Trophoblast cell (in vitro differentiated cells and primary cell): ENCODE data around the gene SLC31A1.

ENCODE experiments used
- DNase-seq, 2 donors: peaks; one replicate each; pipeline ENCODE4 v3.0.0-alpha.2; 2016
- H2AFZ ChIP-seq: 2 replicates; pipeline ENCODE4 v1.6.1; 2013; ENCODE audit warnings: low read length, moderate library complexity, mild to moderate bottlenecking; ENCODE audit not compliant: insufficient read depth, poor library complexity
- H2AK5ac ChIP-seq: 2 replicates; pipeline ENCODE4 v1.6.1; 2013; ENCODE audit warnings: mild to moderate bottlenecking, low read length
- H2BK120ac ChIP-seq: 2 replicates; pipeline ENCODE4 v1.6.1; 2013; ENCODE audit warnings: low read length, mild to moderate bottlenecking, moderate library complexity; ENCODE audit not compliant: insufficient read depth, poor library complexity
- H2BK12ac ChIP-seq: 2 replicates; pipeline ENCODE4 v1.6.1; 2013; ENCODE audit warnings: mild to moderate bottlenecking, low read length, moderate library complexity
- H2BK5ac ChIP-seq: 2 replicates; pipeline ENCODE4 v1.6.1; 2013; ENCODE audit warnings: low read length, low read depth, moderate library complexity, mild to moderate bottlenecking; ENCODE audit not compliant: poor library complexity
- H3K14ac ChIP-seq: 2 replicates; pipeline ENCODE4 v1.6.1; 2013; ENCODE audit warnings: mild to moderate bottlenecking, low read length
- H3K18ac ChIP-seq: 2 replicates; pipeline ENCODE4 v1.6.1; 2013; ENCODE audit warnings: mild to moderate bottlenecking, low read length
- H3K23ac ChIP-seq: 2 replicates; pipeline ENCODE4 v1.6.1; 2013; ENCODE audit warnings: low read length
- H3K27ac ChIP-seq: 2 replicates; pipeline ENCODE4 v1.5.1; 2013; ENCODE audit warnings: low read depth, mild to moderate bottlenecking, inconsistent platforms, low read length, moderate library complexity
- H3K27me3 ChIP-seq: 2 replicates; pipeline ENCODE4 v1.6.1; 2013; ENCODE audit warnings: inconsistent platforms, mild to moderate bottlenecking, low read length, moderate library complexity; ENCODE audit not compliant: insufficient read depth
- H3K36me3 ChIP-seq, 2 experiments: 1 replicate in 1 of 2; 2 replicates in 1 of 2; pipeline ENCODE4 v1.6.1; 2013; ENCODE audit warnings: low read length in 2 of 2, mild to moderate bottlenecking in 2 of 2, moderate library complexity in 1 of 2; ENCODE audit not compliant: insufficient read depth in 2 of 2, control insufficient read depth in 1 of 2
- H3K4ac ChIP-seq: 2 replicates; pipeline ENCODE4 v1.6.1; 2013; ENCODE audit warnings: low read depth, mild to moderate bottlenecking, low read length, moderate library complexity
- H3K4me1 ChIP-seq, 2 experiments: 1 replicate in 1 of 2; 2 replicates in 1 of 2; pipeline ENCODE4 v1.6.1; 2013; ENCODE audit warnings: low read length in 2 of 2, mild to moderate bottlenecking in 2 of 2, moderate library complexity in 1 of 2; ENCODE audit not compliant: insufficient read depth in 2 of 2, control insufficient read depth in 1 of 2
- H3K4me2 ChIP-seq: 2 replicates; pipeline ENCODE4 v1.6.1; 2013; ENCODE audit warnings: inconsistent platforms, mild to moderate bottlenecking, low read length, moderate library complexity
- H3K4me3 ChIP-seq: 2 replicates; pipeline ENCODE4 v1.5.1; 2013; ENCODE audit warnings: mild to moderate bottlenecking, low read depth, low read length, inconsistent platforms
- H3K79me1 ChIP-seq: one replicate; pipeline ENCODE4 v1.6.1; 2013; ENCODE audit warnings: low read length
- H3K79me2 ChIP-seq: 2 replicates; pipeline ENCODE4 v1.6.1; 2013; ENCODE audit warnings: low read length, mild to moderate bottlenecking; ENCODE audit not compliant: control insufficient read depth, insufficient read depth, poor library complexity
- H3K9ac ChIP-seq: 2 replicates; pipeline ENCODE4 v1.6.1; 2013; ENCODE audit warnings: mild to moderate bottlenecking, low read length
- H3K9me3 ChIP-seq: 2 replicates; pipeline ENCODE4 v1.6.1; 2013; ENCODE audit warnings: low read depth, mild to moderate bottlenecking, control low read depth, inconsistent platforms, low read length; ENCODE audit not compliant: insufficient read depth
- H4K12ac ChIP-seq: 2 replicates; pipeline ENCODE4 v1.6.1; 2013; ENCODE audit warnings: low read depth, mild to moderate bottlenecking, low read length, moderate library complexity
- H4K8ac ChIP-seq: 2 replicates; pipeline ENCODE4 v1.6.1; 2013; ENCODE audit warnings: low read depth, mild to moderate bottlenecking, low read length, moderate library complexity
- H4K91ac ChIP-seq: one replicate; pipeline ENCODE4 v1.6.1; 2013; ENCODE audit warnings: low read depth, mild to moderate bottlenecking, low read length, moderate library complexity
- WGBS: extraction: QIAGEN DNeasy Blood & Tissue Kit; methylation state at CpG from one replicate; pipeline ENCODE4 v1.1.7; 2013; ENCODE audit warnings: missing lambda C conversion rate; ENCODE audit not compliant: insufficient read length, insufficient coverage; ENCODE audit errors: extremely low coverage; 5-methylcytosine and 5-hydroxymethylcytosine counted together

Gene SLC31A1

GRCh38 chr9:113309204-113309813, 88.0 kb downstream of the SLC31A1 start:
- no peak overlapping the region for H3K4me2 ChIP-seq
- no peaks in the 10 kb centered on the region for H3K36me3 ChIP-seq
- no peak overlapping the region for H3K9ac ChIP-seq
- H3K23ac ChIP-seq: no peak overlapping the region
- no peak overlapping the region for H2AFZ ChIP-seq
- H3K14ac ChIP-seq: no peak overlapping the region
- H4K8ac ChIP-seq: no peak overlapping the region
- H3K27ac ChIP-seq: no peak overlapping the region
- H3K4me3 ChIP-seq: no peak overlapping the region
- no peak overlapping the region for H2BK5ac ChIP-seq
- H2AK5ac ChIP-seq: no peak overlapping the region
- no peaks in the 10 kb centered on the region for H3K4me1 ChIP-seq
- H3K18ac ChIP-seq: no peak overlapping the region
- H2BK120ac ChIP-seq: no peak overlapping the region
- H3K9me3 ChIP-seq: no peaks in the 10 kb centered on the region
- H3K4ac ChIP-seq: no peak overlapping the region
- DNase-seq: peak in 1 of 2 donors; percentile 46
- no peaks in the 10 kb centered on the region for H3K79me2 ChIP-seq
- H4K12ac ChIP-seq: no peak overlapping the region
- WGBS: no CpG with 5 or more reads among the region's 2 CpGs
- no peaks in the 10 kb centered on the region for H3K27me3 ChIP-seq
- H3K79me1 ChIP-seq: no peaks in the 10 kb centered on the region
- H2BK12ac ChIP-seq: no peak overlapping the region
- no peak overlapping the region for H4K91ac ChIP-seq

DNA sequence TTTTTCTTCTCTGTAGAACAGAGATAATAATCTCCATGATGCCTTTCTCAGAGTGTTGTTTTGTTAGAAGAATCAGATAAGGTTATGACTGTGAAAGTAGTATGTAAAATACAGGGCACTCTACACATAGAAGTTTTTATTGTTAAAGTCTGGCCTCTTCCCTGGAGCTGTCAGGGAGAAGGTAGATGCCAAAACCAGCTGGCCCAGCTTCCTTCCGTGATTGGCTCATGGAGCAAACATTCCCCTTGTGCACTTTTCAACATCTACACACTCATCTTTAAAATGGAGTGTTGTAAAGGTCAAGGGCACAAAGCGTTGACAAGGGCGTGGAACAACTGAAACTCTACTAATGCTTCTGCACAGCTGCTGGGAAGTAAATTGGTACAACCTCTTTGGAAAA, 89.2 kb downstream of the SLC31A1 start:
- H2BK5ac ChIP-seq: no peak overlapping the region
- no peak overlapping the region for H3K4me3 ChIP-seq
- H2AK5ac ChIP-seq: no peak overlapping the region
- H3K4ac ChIP-seq: no peak overlapping the region
- H3K9me3 ChIP-seq: no peaks in the 10 kb centered on the region
- no peak overlapping the region for H2BK12ac ChIP-seq
- no peaks in the 10 kb centered on the region for H3K79me1 ChIP-seq
- no CpG with 5 or more reads among the region's 3 CpGs for WGBS
- H3K36me3 ChIP-seq: no peaks in the 10 kb centered on the region
- no peaks in the 10 kb centered on the region for H3K4me1 ChIP-seq
- H4K8ac ChIP-seq: no peak overlapping the region
- H4K91ac ChIP-seq: no peak overlapping the region
- H3K27me3 ChIP-seq: no peaks in the 10 kb centered on the region
- no peak overlapping the region for H3K23ac ChIP-seq
- H3K9ac ChIP-seq: no peak overlapping the region
- H3K18ac ChIP-seq: no peak overlapping the region
- no peaks in the 10 kb centered on the region for H3K79me2 ChIP-seq
- no peak overlapping the region for H3K4me2 ChIP-seq
- no peak overlapping the region for H4K12ac ChIP-seq
- H2AFZ ChIP-seq: no peak overlapping the region
- H2BK120ac ChIP-seq: no peak overlapping the region
- no peak overlapping the region for H3K27ac ChIP-seq
- H3K14ac ChIP-seq: no peak overlapping the region
- peak in 1 of 2 donors; percentile 55 for DNase-seq

GRCh38 chr9:113311961-113312360, 90.6 kb downstream of the SLC31A1 start:
- H3K18ac ChIP-seq: no peak overlapping the region
- H3K36me3 ChIP-seq: no peaks in the 10 kb centered on the region
- H3K4ac ChIP-seq: no peak overlapping the region
- H3K4me3 ChIP-seq: no peak overlapping the region
- H4K8ac ChIP-seq: no peak overlapping the region
- DNase-seq: no peak
- no peak overlapping the region for H2AK5ac ChIP-seq
- H4K12ac ChIP-seq: no peak overlapping the region
- no peak overlapping the region for H2BK12ac ChIP-seq
- no peaks in the 10 kb centered on the region for H3K27me3 ChIP-seq
- H3K79me2 ChIP-seq: no peaks in the 10 kb centered on the region
- no peak overlapping the region for H3K14ac ChIP-seq
- H2BK120ac ChIP-seq: no peak overlapping the region
- no peak overlapping the region for H3K4me2 ChIP-seq
- H4K91ac ChIP-seq: no peak overlapping the region
- no peak overlapping the region for H3K9ac ChIP-seq
- no peaks in the 10 kb centered on the region for H3K9me3 ChIP-seq
- H3K4me1 ChIP-seq: no peaks in the 10 kb centered on the region
- H3K27ac ChIP-seq: no peak overlapping the region
- H2AFZ ChIP-seq: no peak overlapping the region
- no peaks in the 10 kb centered on the region for H3K79me1 ChIP-seq
- H2BK5ac ChIP-seq: no peak overlapping the region
- no CpG with 5 or more reads among the region's 3 CpGs for WGBS
- no peak overlapping the region for H3K23ac ChIP-seq

GRCh38 chr9:113313261-113313660, 91.9 kb downstream of the SLC31A1 start:
- H3K79me2 ChIP-seq: no peaks in the 10 kb centered on the region
- no peaks in the 10 kb centered on the region for H3K27me3 ChIP-seq

More at GRCh38 chr9:113313261-113313660, 91.9 kb downstream of the SLC31A1 start:
- Histone ChIP-seq H3K4me2 (no peak overlapping the region), H4K91ac (no peak overlapping the region), H4K8ac (no peak overlapping the region), H2AK5ac (no peak overlapping the region), H4K12ac (no peak overlapping the region), H2BK12ac (no peak overlapping the region), H3K4me3 (no peak overlapping the region), H2BK120ac (no peak overlapping the region), H3K27ac (no peak overlapping the region), H3K23ac (no peak overlapping the region), H3K4ac (no peak overlapping the region), H3K14ac (no peak overlapping the region), H3K9ac (peak overlapping the region; percentile 2), H2AFZ (no peak overlapping the region), H3K4me1 (no peaks in the 10 kb centered on the region), H3K18ac (no peak overlapping the region), H3K9me3 (no peaks in the 10 kb centered on the region), H2BK5ac (no peak overlapping the region), H3K79me1 (no peaks in the 10 kb centered on the region), H3K36me3 (no peaks in the 10 kb centered on the region)
- no peak for DNase-seq
- no CpG with 5 or more reads among the region's 5 CpGs for WGBS
